AG09319 (cell line): ENCODE results near the gene MAPK7.

Experiments used
- DNase-seq: peaks from one replicate; pipeline ENCODE4 v3.0.0-alpha.2; 2010; ENCODE audit warnings: low read depth; ENCODE audit errors: extremely low read depth
- TF ChIP-seq, protein P1 (sequence below): IDR thresholded peaks from 2 replicates; pipeline ENCODE4 v1.5.1; 2011; ENCODE audit warnings: low read depth, mild to moderate bottlenecking, inconsistent platforms, low read length, moderate library complexity

The MAPK7 gene

DNA sequence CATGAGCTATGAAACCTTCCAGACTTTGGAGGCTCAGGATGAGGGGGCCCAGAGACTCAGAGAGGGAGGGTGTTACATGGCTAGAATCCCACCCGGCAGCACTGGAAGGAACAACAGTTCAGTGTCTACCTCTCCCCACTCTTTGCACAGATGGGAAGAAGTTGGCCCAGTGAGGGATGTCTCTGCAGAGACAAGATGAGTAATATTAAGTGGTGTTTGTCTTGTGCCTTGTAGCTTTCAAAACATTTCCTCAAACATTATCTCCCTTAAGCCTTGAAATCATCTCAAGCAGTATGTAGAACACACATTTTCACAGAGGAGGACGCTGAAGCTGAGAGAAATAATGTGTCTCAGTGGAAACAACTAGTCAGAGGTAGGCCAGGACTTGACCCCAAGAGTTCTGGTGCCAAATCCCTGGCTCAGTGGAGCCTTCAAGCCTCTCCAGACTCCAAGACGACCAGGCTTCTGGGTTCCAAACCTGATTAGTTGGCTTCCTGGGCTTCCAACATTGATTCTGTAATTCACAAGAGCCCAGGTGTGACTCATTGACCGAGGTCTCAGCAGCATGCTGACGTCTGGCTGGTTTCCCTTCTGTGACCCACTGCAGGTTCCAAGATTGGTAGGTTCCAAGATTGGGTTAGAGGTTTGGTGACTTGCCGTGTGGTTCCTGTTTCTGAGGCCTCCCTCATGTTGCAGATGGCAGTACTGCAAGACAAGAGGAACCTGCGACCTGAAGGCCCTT is 40.1 kb downstream of the MAPK7 start:
- TF ChIP-seq, protein P1, sequence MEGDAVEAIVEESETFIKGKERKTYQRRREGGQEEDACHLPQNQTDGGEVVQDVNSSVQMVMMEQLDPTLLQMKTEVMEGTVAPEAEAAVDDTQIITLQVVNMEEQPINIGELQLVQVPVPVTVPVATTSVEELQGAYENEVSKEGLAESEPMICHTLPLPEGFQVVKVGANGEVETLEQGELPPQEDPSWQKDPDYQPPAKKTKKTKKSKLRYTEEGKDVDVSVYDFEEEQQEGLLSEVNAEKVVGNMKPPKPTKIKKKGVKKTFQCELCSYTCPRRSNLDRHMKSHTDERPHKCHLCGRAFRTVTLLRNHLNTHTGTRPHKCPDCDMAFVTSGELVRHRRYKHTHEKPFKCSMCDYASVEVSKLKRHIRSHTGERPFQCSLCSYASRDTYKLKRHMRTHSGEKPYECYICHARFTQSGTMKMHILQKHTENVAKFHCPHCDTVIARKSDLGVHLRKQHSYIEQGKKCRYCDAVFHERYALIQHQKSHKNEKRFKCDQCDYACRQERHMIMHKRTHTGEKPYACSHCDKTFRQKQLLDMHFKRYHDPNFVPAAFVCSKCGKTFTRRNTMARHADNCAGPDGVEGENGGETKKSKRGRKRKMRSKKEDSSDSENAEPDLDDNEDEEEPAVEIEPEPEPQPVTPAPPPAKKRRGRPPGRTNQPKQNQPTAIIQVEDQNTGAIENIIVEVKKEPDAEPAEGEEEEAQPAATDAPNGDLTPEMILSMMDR = no peak
- DNase-seq = no peak

DNA sequence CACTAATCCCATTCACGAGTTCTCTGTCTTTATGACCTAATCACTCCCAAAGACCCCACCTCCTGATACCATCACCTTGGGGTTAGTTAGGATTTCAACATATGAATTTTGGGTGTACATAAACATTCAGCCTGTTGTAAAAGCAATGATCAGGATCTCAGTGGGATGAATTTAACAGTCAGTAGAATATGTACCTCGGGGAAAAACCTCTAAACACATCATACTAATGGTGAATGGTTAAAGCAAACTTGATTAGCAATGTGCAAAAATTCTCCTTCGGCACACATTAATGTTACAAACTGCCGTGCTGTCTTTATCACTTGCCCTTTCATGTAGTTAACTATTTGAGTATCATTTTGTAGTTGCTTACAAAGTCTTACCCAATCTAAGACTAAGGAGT is 42.9 kb downstream of the MAPK7 start:
- TF ChIP-seq, protein P1 = no peak
- DNase-seq = no peak

DNA sequence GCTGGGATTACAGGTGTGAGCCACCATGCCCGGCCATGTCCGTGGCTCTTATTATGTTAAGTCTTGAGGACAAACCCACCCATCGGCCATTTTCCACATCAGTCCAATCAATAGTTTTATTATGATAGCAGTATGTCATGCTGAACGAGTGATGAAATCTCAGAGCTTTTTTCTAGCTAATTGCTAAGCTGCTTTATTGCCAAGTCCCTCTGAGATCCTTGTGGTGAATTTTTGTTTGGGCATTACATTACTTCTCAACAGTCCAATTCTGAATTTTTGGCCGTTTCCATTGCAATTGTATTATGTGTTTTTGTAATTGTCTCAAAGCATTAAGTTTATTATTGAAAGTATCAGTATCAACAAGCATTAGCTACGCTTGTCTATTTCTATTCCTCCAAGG is 43.6 kb downstream of the MAPK7 start:
- TF ChIP-seq, protein P1 = no peak
- peak; percentile 67 for DNase-seq

DNA sequence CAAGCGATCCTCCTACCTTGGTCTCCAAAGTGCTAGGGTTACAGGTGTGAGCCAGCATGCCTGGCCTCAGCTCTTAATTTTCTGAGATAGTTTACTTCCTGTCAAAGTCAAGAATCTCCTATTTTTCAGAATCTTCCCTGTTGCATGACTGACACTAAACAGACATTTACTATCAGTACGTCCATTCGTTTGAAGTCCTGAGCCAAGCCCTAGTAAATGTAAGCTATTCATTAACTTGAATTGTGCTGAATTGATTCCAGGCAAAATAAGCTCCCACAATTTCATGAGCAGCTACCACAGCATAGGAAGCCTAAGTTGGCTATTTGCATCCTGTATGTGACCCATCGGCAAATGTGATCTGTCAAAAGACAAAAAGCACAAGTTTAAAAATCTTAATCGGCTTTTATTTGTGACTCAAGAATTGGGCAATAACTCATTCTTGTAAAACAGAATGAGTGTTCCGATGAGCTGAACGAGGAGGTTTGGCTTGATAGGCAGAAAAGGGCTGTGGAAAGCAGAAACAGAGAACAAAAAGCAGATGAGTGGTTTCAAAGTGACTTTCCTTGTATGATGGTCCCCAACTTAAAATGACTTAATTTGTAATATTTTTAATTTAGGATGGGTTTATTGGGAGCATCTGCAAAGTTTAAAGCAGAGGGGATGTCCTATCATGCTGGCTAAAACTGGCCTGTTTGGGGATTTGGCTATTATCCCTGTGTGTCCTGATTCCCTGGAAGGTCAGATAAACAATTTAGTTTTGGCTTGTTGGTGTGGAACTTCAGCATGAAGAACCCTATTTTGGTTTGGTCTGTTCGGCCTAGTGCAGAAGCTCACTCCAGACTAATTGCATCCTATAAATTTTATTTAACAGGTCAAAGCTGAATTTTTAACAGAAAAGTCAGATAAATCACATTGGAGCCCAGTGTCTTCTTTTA is 46.9 kb downstream of the MAPK7 start:
- no peak for DNase-seq
- TF ChIP-seq, protein P1 = no peak

DNA sequence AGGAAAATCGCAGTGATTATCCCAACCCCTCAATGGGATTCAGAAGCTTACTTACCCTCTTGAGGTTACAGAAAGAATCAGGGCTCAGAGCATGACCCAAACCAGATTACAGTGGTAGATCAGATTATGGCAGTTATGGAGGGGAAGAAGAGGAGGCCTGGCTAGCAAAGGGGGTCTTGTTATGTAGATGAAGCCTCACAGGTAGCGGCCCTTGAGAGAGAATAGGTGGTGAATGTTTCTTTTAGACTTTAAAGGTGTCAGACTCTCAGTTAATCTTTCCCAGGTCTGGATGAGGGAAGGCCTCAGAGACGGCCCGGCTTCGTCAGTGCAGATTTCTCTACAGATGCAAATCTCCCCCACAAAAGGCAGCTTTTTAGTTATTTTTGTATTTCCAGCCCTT is 48.3 kb downstream of the MAPK7 start:
- TF ChIP-seq, protein P1 = no peak
- DNase-seq = no peak

DNA sequence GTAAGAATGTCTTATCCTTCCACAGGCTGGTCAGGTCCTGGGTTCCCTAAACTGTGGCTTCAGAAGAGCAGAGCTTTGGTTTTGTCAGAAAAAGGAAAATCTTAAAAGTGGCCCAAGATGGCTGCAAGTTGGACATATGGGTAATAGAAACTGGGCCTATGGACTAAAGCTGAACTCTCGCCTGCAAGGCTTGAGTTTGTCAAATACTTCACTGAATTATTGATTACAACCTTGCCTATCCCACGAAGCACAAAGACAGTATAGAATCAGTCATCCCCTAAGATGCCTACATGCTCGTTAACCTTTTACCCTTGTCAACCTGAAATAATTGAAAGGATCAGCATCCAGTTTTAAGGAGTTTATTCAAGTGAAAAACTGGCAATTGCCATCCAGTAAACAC is 53.4 kb downstream of the MAPK7 start:
- TF ChIP-seq, protein P1 = no peak

More for the DNA sequence above, 53.4 kb downstream of the MAPK7 start:
- no peak for DNase-seq
